CD14-positive monocyte (primary cell): Measurements from ENCODE around the gene LILRB3. TPM values are rescaled to one million over a fixed set of nuclear protein-coding genes. Genes with fewer than 3 reads are reported as not detected.
A peak's percentile ranks its signal among the peaks of the same experiment; 100 is the strongest.
"Not testable (repeated sequence)": the region's sequence is repeated elsewhere in the genome, so short reads cannot be mapped to it uniquely, and the experiment has no call there.

Experiments used
- DNase-seq, 3 donors: peaks; one replicate each; pipeline ENCODE4 v3.0.0-alpha.2; 2011 to 2022
- H2AFZ ChIP-seq: 2 replicates; pipeline ENCODE4 v1.6.0; 2012; ENCODE audit warnings: mild to moderate bottlenecking, low read depth, low read length, inconsistent platforms; ENCODE audit not compliant: insufficient read depth, poor library complexity, severe bottlenecking
- H3K27ac ChIP-seq, 2 donors: 1 replicate in 1 of 2; 2 replicates in 1 of 2; pipeline ENCODE4 v1.5.1; 2012 to 2013; ENCODE audit warnings: low read length in 2 of 2, control low read depth in 1 of 2, inconsistent platforms in 1 of 2, low read depth in 1 of 2, mild to moderate bottlenecking in 1 of 2
- H3K27me3 ChIP-seq, 2 donors: one replicate each; pipeline versions ENCODE4 v1.6.0 to v1.6.1; 2011 to 2013; ENCODE audit warnings: low read length in 2 of 2; ENCODE audit not compliant: control insufficient read depth in 2 of 2, insufficient read depth in 2 of 2
- H3K36me3 ChIP-seq, 2 donors: replicated peaks in 1 of 2; 1 replicate in 1 of 2; 2 replicates in 1 of 2; pipeline versions ENCODE4 v1.5.1 to v1.6.1; 2012 to 2013; ENCODE audit warnings: low read length in 2 of 2, control low read depth in 1 of 2, inconsistent platforms in 1 of 2, mild to moderate bottlenecking in 1 of 2; ENCODE audit not compliant: insufficient read depth in 2 of 2, control insufficient read depth in 1 of 2
- H3K4me1 ChIP-seq, 2 donors: 1 replicate in 1 of 2; 2 replicates in 1 of 2; pipeline versions ENCODE4 v1.5.1 to v1.6.1; 2012 to 2013; ENCODE audit warnings: low read length in 2 of 2, control low read depth in 1 of 2, inconsistent platforms in 1 of 2, mild to moderate bottlenecking in 1 of 2, moderate library complexity in 1 of 2; ENCODE audit not compliant: insufficient read depth in 2 of 2, control insufficient read depth in 1 of 2
- H3K4me2 ChIP-seq: replicated peaks from 2 replicates; pipeline ENCODE3; 2012; ENCODE audit warnings: low read length, moderate library complexity, mild to moderate bottlenecking; ENCODE audit not compliant: poor library complexity, severe bottlenecking; ENCODE audit errors: extremely low read depth
- H3K4me3 ChIP-seq, 3 experiments: fragments of 200-600 bp in 1 of 3; sonication (generic) in 1 of 3; replicated peaks in 1 of 3; 1 replicate in 2 of 3; 2 replicates in 1 of 3; pipeline ENCODE4 v1.5.1; 2011 to 2013; ENCODE audit warnings: low read length in 3 of 3, mild to moderate bottlenecking in 3 of 3, control low read depth in 2 of 3, low read depth in 2 of 3, inconsistent platforms in 1 of 3, moderate library complexity in 1 of 3
- H3K79me2 ChIP-seq: 2 replicates; pipeline ENCODE4 v1.6.0; 2012; ENCODE audit warnings: mild to moderate bottlenecking, control low read depth, inconsistent platforms, low read length, moderate library complexity; ENCODE audit not compliant: insufficient read depth
- H3K9ac ChIP-seq: 2 replicates; pipeline ENCODE4 v1.6.0; 2017; ENCODE audit warnings: low read length, mild to moderate bottlenecking; ENCODE audit not compliant: insufficient read depth, poor library complexity, severe bottlenecking
- H3K9me3 ChIP-seq, 2 donors: replicated peaks in 1 of 2; 1 replicate in 1 of 2; 2 replicates in 1 of 2; pipeline versions ENCODE4 v1.5.1 to v1.6.1; 2012 to 2013; ENCODE audit warnings: low read length in 2 of 2, control low read depth in 1 of 2; ENCODE audit not compliant: control insufficient read depth in 1 of 2, insufficient read depth in 1 of 2
- H4K20me1 ChIP-seq: 2 replicates; pipeline ENCODE4 v1.6.0; 2012; ENCODE audit warnings: mild to moderate bottlenecking, low read length, control low read depth, moderate library complexity; ENCODE audit not compliant: insufficient read depth
- H3K27ac Mint-ChIP-seq, 7 donors: one replicate each; pipeline ENCODE4 v1.8.0; 2020; ENCODE audit warnings: mild to moderate bottlenecking in 7 of 7, mixed read lengths in 7 of 7, moderate library complexity in 6 of 7, inconsistent platforms in 2 of 7
- H3K27me3 Mint-ChIP-seq, 3 donors: one replicate each; pipeline ENCODE4 v1.8.0; 2021 to 2022; ENCODE audit warnings: low read depth in 3 of 3, mild to moderate bottlenecking in 3 of 3, mixed read lengths in 3 of 3, moderate library complexity in 3 of 3, inconsistent platforms in 1 of 3
- H3K36me3 Mint-ChIP-seq, 2 donors: one replicate each; pipeline ENCODE4 v1.8.0; 2020; ENCODE audit warnings: mixed read lengths in 2 of 2, inconsistent platforms in 1 of 2, mild to moderate bottlenecking in 1 of 2
- H3K4me1 Mint-ChIP-seq: one replicate; pipeline ENCODE4 v1.8.0; 2020; ENCODE audit warnings: mild to moderate bottlenecking, mixed read lengths
- H3K4me3 Mint-ChIP-seq, 2 donors: one replicate each; pipeline ENCODE4 v1.8.0; 2020; ENCODE audit warnings: mild to moderate bottlenecking in 2 of 2, mixed read lengths in 2 of 2, moderate library complexity in 1 of 2
- H3K9me3 Mint-ChIP-seq, 7 donors: one replicate each; pipeline ENCODE4 v1.8.0; 2020 to 2022; ENCODE audit warnings: mixed read lengths in 7 of 7, mild to moderate bottlenecking in 6 of 7, moderate library complexity in 6 of 7, inconsistent platforms in 2 of 7
- CTCF ChIP-seq: fragments of 200-600 bp; IDR thresholded peaks from one replicate; pipeline ENCODE4 v1.8.0; 2022; ENCODE audit warnings: antibody characterized with exemption, mild to moderate bottlenecking
- WGBS: methylation state at CpG from one replicate; pipeline ENCODE4 v1.1.5; 2013; ENCODE audit warnings: missing lambda C conversion rate; ENCODE audit not compliant: insufficient coverage; 5-methylcytosine and 5-hydroxymethylcytosine counted together
- intact Hi-C, 2 donors: fragments of 100-400 bp; cut with micrococcal nuclease; formaldehyde crosslinking; loops; one replicate each; pipeline versions ENCODE4 v1.15.0 to v1.15.1; 2023
- polyA plus RNA-seq, 3 donors: library from polyadenylated mRNA; depleted of rRNA in 1 of 3; unstranded in 2 of 3; stranded (reverse) in 1 of 3; fragments of 300-500 nt in 2 of 3; fragments of >200 nt in 1 of 3; fragmentation: Illumina TruSeq in 2 of 3; gene quantifications; 1 replicate in 2 of 3; 2 replicates in 1 of 3; pipeline ENCODE4 v1.2.3, GENCODE V29; 2012 to 2021

Gene LILRB3
- polyA plus RNA-seq, 3 donors = 62.9 to 455 (median 104) TPM

- Mint-ChIP-seq H3K4me1 (peaks cover 59% of the 10 kb centered on the region), H3K27ac (peak overlapping the region in 5 of 7 donors; percentile 54 to 88 (median 76)), H3K36me3 (peaks cover 50 to 55% of the 10 kb centered on the region in 2 donors), H3K4me3 (peak overlapping the region in 1 of 2 donors; percentile 12)
- Histone ChIP-seq H3K27ac (peak overlapping the region in 1 of 2 donors; percentile 9), H3K36me3 (peaks cover 43 to 46% of the 10 kb centered on the region in 2 donors), H3K4me1 (peaks cover 51 to 60% of the 10 kb centered on the region in 2 donors), H3K4me2 (peak overlapping the region; percentile 19)
- H3K9me3 ChIP-seq, H3K9me3 Mint-ChIP-seq, H3K9ac ChIP-seq, H3K27me3 Mint-ChIP-seq, H2AFZ ChIP-seq, DNase-seq, H3K79me2 ChIP-seq, H3K4me3 ChIP-seq, H4K20me1 ChIP-seq, H3K27me3 ChIP-seq, intact Hi-C loops: not testable (repeated sequence)
- 92% methylated on average over 7 of the region's 21 CpGs for WGBS
These were observed 16.9 kb upstream of the LILRB3 start for GRCh38 chr19:54239491-54240371.

GRCh38 chr19:54233941-54234340, 11.1 kb upstream of the LILRB3 start:
- Histone ChIP-seq H3K9me3 (no peaks in the 10 kb centered on the region), H2AFZ (no peak overlapping the region), H3K4me3 (no peak overlapping the region), H3K79me2 (no peaks in the 10 kb centered on the region), H3K4me2 (no peak overlapping the region), H4K20me1 (no peaks in the 10 kb centered on the region), H3K9ac (no peak overlapping the region), H3K36me3 (peaks cover 34% of the 10 kb centered on the region in 2 donors), H3K4me1 (peaks cover 20 to 33% of the 10 kb centered on the region in 2 donors), H3K27ac (no peak overlapping the region), H3K27me3 (peaks cover 0 to 13% of the 10 kb centered on the region in 2 donors)
- H3K36me3 Mint-ChIP-seq = peaks cover 33 to 49% of the 10 kb centered on the region in 2 donors
- TF ChIP-seq CTCF = no peak
- intact Hi-C loops = loop anchor here in 1 of 2 donors (5.0 kb wide), 1 partner anchor 67 kb away; no protein-coding TSS in a partner anchor
- peaks cover 39% of the 10 kb centered on the region for H3K4me1 Mint-ChIP-seq
- no peak for DNase-seq
- no peak overlapping the region for H3K4me3 Mint-ChIP-seq
- H3K9me3 Mint-ChIP-seq = peaks cover 0 to 4% (median 3%) of the 10 kb centered on the region in 7 donors
- peaks cover 5 to 6% (median 6%) of the 10 kb centered on the region in 3 donors for H3K27me3 Mint-ChIP-seq
- WGBS = 100% methylated on average over 3 of the region's 5 CpGs
- H3K27ac Mint-ChIP-seq = peak overlapping the region in 1 of 7 donors; percentile 1
